Astrocyte (in vitro differentiated cells and primary cell): ENCODE data around the gene TMEM94.

ENCODE experiments used
- EZH2 ChIP-seq: IDR thresholded peaks from 2 replicates; pipeline ENCODE4 v1.6.1; 2012; ENCODE audit warnings: mild to moderate bottlenecking, low read length, inconsistent platforms; ENCODE audit not compliant: insufficient read depth
- TF ChIP-seq, protein P1 (sequence below): IDR thresholded peaks from 2 replicates; pipeline ENCODE4 v1.5.1; 2011; ENCODE audit warnings: low read depth, mild to moderate bottlenecking, inconsistent platforms, low read length, moderate library complexity; ENCODE audit not compliant: insufficient read depth

DNA sequence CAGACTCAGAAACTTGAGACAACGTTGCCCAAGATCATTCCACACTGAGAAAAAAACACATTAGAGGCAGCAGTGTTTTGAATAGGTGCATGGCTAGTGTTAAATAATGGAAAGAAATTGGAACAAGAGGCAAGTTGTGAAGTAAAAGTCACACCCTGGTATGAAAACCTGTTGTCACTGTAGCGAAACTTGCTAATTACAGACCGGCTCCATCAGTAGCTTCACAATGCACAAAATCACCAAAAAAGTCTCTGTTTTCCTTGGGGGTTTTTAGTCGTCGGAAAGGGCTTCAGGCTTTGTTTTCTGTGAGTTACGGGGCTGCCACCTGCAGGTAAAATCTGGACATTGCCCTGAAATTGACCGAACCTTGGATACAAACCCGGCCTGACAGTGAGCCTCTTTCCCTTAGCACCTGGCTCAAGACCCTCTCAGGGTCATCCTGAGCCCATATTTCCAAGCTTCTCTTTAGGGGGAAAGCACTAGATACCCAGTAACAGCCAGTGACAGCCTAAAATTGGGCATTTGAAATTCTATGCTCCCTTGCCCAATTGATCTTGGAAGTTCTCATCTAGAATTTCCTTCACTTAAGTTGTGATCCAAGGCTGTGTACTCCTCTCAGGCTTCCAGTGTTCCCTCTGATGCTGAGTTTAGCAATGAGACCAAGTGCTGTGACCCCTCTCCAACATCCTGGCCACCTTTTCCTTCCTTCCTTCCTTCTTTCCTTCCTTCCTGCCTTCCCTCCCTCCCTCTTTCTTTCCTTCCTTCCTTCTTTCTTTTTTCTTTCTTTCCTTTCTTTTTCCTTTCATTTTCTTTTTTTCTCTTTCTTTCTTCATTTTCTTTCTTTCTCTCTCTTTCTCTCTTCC, 43.7 kb upstream of the TMEM94 start:
- TF ChIP-seq, protein P1, sequence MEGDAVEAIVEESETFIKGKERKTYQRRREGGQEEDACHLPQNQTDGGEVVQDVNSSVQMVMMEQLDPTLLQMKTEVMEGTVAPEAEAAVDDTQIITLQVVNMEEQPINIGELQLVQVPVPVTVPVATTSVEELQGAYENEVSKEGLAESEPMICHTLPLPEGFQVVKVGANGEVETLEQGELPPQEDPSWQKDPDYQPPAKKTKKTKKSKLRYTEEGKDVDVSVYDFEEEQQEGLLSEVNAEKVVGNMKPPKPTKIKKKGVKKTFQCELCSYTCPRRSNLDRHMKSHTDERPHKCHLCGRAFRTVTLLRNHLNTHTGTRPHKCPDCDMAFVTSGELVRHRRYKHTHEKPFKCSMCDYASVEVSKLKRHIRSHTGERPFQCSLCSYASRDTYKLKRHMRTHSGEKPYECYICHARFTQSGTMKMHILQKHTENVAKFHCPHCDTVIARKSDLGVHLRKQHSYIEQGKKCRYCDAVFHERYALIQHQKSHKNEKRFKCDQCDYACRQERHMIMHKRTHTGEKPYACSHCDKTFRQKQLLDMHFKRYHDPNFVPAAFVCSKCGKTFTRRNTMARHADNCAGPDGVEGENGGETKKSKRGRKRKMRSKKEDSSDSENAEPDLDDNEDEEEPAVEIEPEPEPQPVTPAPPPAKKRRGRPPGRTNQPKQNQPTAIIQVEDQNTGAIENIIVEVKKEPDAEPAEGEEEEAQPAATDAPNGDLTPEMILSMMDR, result peak; percentile 78
- TF ChIP-seq EZH2, result no peak
